ENCODE data around the gene AKAP13.

DNA sequence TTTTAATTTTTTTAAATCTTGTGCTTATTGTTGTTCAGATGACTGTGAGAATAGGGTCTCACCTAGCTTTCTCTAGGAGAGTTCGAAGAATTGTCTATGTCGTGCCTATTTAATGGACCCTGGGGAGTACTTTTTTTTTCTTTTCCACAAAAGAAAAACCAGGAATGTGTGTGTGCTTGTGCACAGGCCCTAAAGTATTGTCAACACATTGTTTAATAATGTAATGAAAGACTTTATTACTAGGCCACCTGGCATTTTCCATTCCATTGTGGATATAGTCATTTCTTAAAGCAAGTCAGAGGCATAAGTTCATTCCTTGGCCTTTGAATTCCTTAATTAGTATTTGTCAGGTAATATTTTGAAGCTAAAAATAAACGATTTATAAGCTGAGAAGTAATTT lies 278.4 kb downstream of the AKAP13 start:
- TF ChIP-seq, protein P1, sequence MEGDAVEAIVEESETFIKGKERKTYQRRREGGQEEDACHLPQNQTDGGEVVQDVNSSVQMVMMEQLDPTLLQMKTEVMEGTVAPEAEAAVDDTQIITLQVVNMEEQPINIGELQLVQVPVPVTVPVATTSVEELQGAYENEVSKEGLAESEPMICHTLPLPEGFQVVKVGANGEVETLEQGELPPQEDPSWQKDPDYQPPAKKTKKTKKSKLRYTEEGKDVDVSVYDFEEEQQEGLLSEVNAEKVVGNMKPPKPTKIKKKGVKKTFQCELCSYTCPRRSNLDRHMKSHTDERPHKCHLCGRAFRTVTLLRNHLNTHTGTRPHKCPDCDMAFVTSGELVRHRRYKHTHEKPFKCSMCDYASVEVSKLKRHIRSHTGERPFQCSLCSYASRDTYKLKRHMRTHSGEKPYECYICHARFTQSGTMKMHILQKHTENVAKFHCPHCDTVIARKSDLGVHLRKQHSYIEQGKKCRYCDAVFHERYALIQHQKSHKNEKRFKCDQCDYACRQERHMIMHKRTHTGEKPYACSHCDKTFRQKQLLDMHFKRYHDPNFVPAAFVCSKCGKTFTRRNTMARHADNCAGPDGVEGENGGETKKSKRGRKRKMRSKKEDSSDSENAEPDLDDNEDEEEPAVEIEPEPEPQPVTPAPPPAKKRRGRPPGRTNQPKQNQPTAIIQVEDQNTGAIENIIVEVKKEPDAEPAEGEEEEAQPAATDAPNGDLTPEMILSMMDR (IDR thresholded peaks at IDR 0.05; ENCODE audit: low read depth, low read length): no peak
- no peak for TF ChIP-seq MYC (IDR thresholded peaks at IDR 0.05; ENCODE audit: low read depth, low read length)
- TF ChIP-seq, protein P2, sequence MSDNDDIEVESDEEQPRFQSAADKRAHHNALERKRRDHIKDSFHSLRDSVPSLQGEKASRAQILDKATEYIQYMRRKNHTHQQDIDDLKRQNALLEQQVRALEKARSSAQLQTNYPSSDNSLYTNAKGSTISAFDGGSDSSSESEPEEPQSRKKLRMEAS (IDR thresholded peaks at IDR 0.05; ENCODE audit: low read depth, low read length): no peak

All from NB4 (cell line).